Liver (tissue), 3 donors: ENCODE results near the gene CLCN5.

ENCODE experiments used
- ATF3 ChIP-seq: IDR thresholded peaks from 2 replicates; pipeline ENCODE4 v1.6.1; 2016; ENCODE audit warnings: antibody characterized with exemption
- GABPA ChIP-seq, 2 donors: IDR thresholded peaks in 1 of 2; conservative IDR thresholded peaks in 1 of 2; 2 replicates each; pipeline ENCODE4 v1.6.1; 2016; ENCODE audit warnings: antibody characterized with exemption in 2 of 2, mild to moderate bottlenecking in 1 of 2, moderate library complexity in 1 of 2
- JUND ChIP-seq, 2 donors: IDR thresholded peaks; 2 replicates each; pipeline ENCODE4 v1.6.1; 2016; ENCODE audit warnings: antibody characterized with exemption in 2 of 2
- MAX ChIP-seq: IDR thresholded peaks from 2 replicates; pipeline ENCODE4 v1.6.1; 2016; ENCODE audit warnings: antibody characterized with exemption
- RAD21 ChIP-seq, 2 donors: IDR thresholded peaks; 2 replicates each; pipeline ENCODE4 v1.6.1; 2016; ENCODE audit warnings: antibody characterized with exemption in 2 of 2, mild to moderate bottlenecking in 2 of 2
- RXRA ChIP-seq, 2 donors: IDR thresholded peaks; 2 replicates each; pipeline ENCODE4 v1.6.1; 2017 to 2018; ENCODE audit warnings: antibody characterized with exemption in 2 of 2, mild to moderate bottlenecking in 1 of 2
- TAF1 ChIP-seq: conservative IDR thresholded peaks from 2 replicates; pipeline ENCODE4 v1.6.1; 2016; ENCODE audit warnings: antibody characterized with exemption, mild to moderate bottlenecking
- TF ChIP-seq, protein P1 (sequence below): fragments of 150-350 bp; IDR thresholded peaks from 2 replicates; pipeline ENCODE4 v1.5.1; 2017; ENCODE audit warnings: improper control_type of control experiment, low read depth, low read length; ENCODE audit not compliant: missing input control
- TF ChIP-seq, protein P2 (sequence below): IDR thresholded peaks from 2 replicates; pipeline ENCODE4 v1.6.1; 2016; ENCODE audit warnings: antibody characterized with exemption
- donor health status: healthy.
- donor health status: healthy.

DNA sequence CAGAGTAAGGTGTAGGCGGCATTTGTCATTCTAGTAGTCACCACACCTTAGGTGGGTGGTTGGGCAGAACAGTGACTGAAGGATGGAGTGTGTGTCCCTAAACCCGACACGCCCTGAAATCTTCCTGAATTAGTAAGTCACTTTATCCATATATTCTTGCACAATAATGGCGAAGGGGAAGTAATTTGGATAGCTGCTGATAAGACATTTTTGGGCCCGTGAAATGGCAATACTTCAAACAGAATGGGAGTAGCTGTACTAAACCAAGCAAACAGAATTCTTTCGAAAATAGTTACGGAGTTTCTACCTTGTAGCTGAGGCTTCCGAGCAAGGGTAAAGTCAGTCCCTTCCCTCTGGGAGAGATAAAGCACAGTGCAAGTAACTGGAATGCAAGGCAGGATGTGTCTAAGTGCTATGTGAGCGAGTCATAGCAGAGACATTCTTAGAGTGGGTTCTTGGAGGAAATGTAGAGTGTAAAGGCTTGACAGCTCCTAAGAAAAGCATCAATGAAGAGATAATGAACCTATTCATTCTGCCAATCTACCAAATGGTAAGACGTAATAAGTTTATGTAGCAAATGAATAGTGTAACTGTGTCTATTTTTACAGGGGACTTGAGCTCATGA, 72.8 kb downstream of the CLCN5 start:
- no peak for TF ChIP-seq ATF3
- TF ChIP-seq, protein P1, sequence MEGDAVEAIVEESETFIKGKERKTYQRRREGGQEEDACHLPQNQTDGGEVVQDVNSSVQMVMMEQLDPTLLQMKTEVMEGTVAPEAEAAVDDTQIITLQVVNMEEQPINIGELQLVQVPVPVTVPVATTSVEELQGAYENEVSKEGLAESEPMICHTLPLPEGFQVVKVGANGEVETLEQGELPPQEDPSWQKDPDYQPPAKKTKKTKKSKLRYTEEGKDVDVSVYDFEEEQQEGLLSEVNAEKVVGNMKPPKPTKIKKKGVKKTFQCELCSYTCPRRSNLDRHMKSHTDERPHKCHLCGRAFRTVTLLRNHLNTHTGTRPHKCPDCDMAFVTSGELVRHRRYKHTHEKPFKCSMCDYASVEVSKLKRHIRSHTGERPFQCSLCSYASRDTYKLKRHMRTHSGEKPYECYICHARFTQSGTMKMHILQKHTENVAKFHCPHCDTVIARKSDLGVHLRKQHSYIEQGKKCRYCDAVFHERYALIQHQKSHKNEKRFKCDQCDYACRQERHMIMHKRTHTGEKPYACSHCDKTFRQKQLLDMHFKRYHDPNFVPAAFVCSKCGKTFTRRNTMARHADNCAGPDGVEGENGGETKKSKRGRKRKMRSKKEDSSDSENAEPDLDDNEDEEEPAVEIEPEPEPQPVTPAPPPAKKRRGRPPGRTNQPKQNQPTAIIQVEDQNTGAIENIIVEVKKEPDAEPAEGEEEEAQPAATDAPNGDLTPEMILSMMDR, result no peak
- TF ChIP-seq, protein P2, sequence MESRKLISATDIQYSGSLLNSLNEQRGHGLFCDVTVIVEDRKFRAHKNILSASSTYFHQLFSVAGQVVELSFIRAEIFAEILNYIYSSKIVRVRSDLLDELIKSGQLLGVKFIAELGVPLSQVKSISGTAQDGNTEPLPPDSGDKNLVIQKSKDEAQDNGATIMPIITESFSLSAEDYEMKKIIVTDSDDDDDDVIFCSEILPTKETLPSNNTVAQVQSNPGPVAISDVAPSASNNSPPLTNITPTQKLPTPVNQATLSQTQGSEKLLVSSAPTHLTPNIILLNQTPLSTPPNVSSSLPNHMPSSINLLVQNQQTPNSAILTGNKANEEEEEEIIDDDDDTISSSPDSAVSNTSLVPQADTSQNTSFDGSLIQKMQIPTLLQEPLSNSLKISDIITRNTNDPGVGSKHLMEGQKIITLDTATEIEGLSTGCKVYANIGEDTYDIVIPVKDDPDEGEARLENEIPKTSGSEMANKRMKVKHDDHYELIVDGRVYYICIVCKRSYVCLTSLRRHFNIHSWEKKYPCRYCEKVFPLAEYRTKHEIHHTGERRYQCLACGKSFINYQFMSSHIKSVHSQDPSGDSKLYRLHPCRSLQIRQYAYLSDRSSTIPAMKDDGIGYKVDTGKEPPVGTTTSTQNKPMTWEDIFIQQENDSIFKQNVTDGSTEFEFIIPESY, result no peak
- no peak for TF ChIP-seq GABPA (IDR thresholded peaks at IDR 0.05 in 1 of 2, conservative IDR thresholded peaks at IDR 0.05 in 1 of 2)
- no peak for TF ChIP-seq MAX
- TF ChIP-seq RXRA (IDR thresholded peaks at IDR 0.05), result no peak
- TF ChIP-seq RAD21 (IDR thresholded peaks at IDR 0.05), result no peak
- TF ChIP-seq TAF1, result no peak
- TF ChIP-seq JUND (IDR thresholded peaks at IDR 0.05), result no peak
